ENCODE data around the gene LYZL1. TPM values are rescaled to one million over a fixed set of nuclear protein-coding genes. Genes with fewer than 3 reads are reported as not detected.

LYZL1 gene
- total and polyA plus RNA-seq, 2 of the 8 experiments (the other 6 are each of a cell fraction or from before 2014, with no cell fraction given), result not detected

DNA sequence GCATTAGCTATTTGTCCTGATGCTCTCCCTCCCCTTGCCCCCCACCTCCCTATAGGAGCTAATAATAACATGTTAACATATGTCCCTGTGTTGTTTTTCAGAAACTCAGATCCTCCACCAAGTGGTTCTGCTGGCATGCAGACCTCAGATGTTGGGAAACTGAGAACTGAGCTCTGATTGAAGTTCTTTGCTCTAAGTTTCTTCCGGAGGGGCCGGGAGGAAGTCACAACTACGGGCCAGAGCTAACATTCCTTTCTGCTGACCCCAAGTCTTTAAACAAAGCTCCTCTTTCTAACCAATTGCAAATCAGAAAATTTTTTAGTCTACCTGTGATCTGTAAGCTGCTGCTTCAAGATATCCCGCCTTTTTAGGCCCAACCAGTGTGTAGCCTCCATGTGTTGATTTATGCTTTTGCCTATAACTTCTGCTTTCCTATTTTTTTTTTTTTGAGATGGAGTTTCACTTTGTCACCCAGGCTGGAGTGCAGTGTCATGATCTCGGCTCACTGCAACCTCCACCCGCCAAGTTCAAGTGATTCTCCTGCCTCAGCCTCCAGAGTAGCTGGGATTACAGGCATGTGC lies 66.6 kb downstream of the LYZL1 start:
- no peak overlapping the region for H2BK5ac ChIP-seq (ENCODE audit: low read depth, low read length)
- no peaks in the 10 kb centered on the region for H3K27me3 ChIP-seq (replicated peaks in 1 of 4; ENCODE audit: control insufficient read depth in 3 of 4, extremely low read depth in 1 of 4, insufficient read depth in 3 of 4, low read length in 3 of 4)
- H2BK20ac ChIP-seq (ENCODE audit: low read length), result no peak overlapping the region
- WGBS, 2 experiments (ENCODE audit: extremely low coverage in 1 of 2, insufficient coverage in 1 of 2, insufficient read length in 1 of 2, insufficient replicate concordance in 2 of 2, low coverage in 1 of 2, low lambda C conversion rate in 2 of 2, missing lambda C conversion rate in 1 of 2), result 80% methylated on average over 6 of the region's 6 CpGs; no CpG with 5 or more reads in 1 of the 2 experiments
- no peak overlapping the region for H3K56ac ChIP-seq (replicated peaks; ENCODE audit: insufficient read length, low read depth, low read length)
- H3K79me2 ChIP-seq (ENCODE audit: control insufficient read depth in 1 of 2, insufficient read depth in 2 of 2, low read length in 2 of 2), result no peaks in the 10 kb centered on the region
- H3K4me1 ChIP-seq (replicated peaks in 1 of 4; ENCODE audit: control insufficient read depth in 3 of 4, insufficient read depth in 4 of 4, low read length in 3 of 4), result no peaks in the 10 kb centered on the region; a peak in 1 of 7 replicates
- FAIRE-seq (no peak), DNase-seq (ENCODE audit: low read depth in 1 of 2, low spot score in 2 of 2) (no peak)
- H3K79me1 ChIP-seq (ENCODE audit: low read depth, low read length), result no peaks in the 10 kb centered on the region
- no peak overlapping the region for H4K8ac ChIP-seq (ENCODE audit: extremely low read depth, insufficient read depth, low read length)
- H3K4ac ChIP-seq (replicated peaks; ENCODE audit: insufficient read length, low read depth, low read length), result no peak overlapping the region
- no peak overlapping the region for H2AK5ac ChIP-seq (ENCODE audit: low read depth, low read length)
- H3K23ac ChIP-seq (ENCODE audit: insufficient read length), result no peak overlapping the region
- H2BK15ac ChIP-seq (ENCODE audit: low read length), result no peak overlapping the region
- no peak overlapping the region for H4K91ac ChIP-seq (replicated peaks; ENCODE audit: insufficient read length, low read length)
- H2BK120ac ChIP-seq (replicated peaks; ENCODE audit: low read depth, low read length), result no peak overlapping the region
- no peaks in the 10 kb centered on the region for H3K9me3 ChIP-seq (ENCODE audit: insufficient read depth in 2 of 2, low read depth in 1 of 2, low read length in 1 of 2)
- peak; percentile 59; the same call in 1 of the 2 replicates for TF ChIP-seq E2F6 (IDR thresholded peaks at IDR 0.05)
- no peak for TF ChIP-seq CTBP2 (IDR thresholded peaks at IDR 0.05; ENCODE audit: borderline replicate concordance, insufficient read depth, insufficient read length, low read length)
- no peak for TF ChIP-seq CBX5 (IDR thresholded peaks at IDR 0.05; ENCODE audit: low read depth, low read length)
- peaks cover 2% of the 10 kb centered on the region; the same call in 1 of the 2 replicates for H3K23me2 ChIP-seq (ENCODE audit: low read depth, low read length)
- no peak overlapping the region for H3K14ac ChIP-seq (ENCODE audit: insufficient read length)
- ChIA-PET POLR2A (ENCODE audit: partially characterized antibody) (interaction anchor here (0.6 kb wide), 1 partner anchor 729 kb away, joined by 3 read pairs; no protein-coding TSS in a partner anchor), CTCF (ENCODE audit: partially characterized antibody) (interaction anchor here (0.5 to 1.9 kb wide), 4 partner anchors 15 to 565 kb away, joined by 3 to 4 read pairs (median 4); no protein-coding TSS in a partner anchor)
- H3K4me2 ChIP-seq (ENCODE audit: insufficient read depth in 1 of 2, low read depth in 2 of 2, low read length in 2 of 2), result no peak overlapping the region
- H2BK12ac ChIP-seq (ENCODE audit: low read depth, low read length), result no peak overlapping the region
- no peak overlapping the region for H3K4me3 ChIP-seq (ENCODE audit: extremely low read depth in 1 of 4, insufficient read depth in 2 of 4, low read depth in 3 of 4, low read length in 4 of 4)
- no peak overlapping the region for H4K5ac ChIP-seq (ENCODE audit: insufficient read length, low read depth, low read length)
- no peak overlapping the region for H3K27ac ChIP-seq (ENCODE audit: low read depth, low read length)
- H3K36me3 ChIP-seq (ENCODE audit: control insufficient read depth in 2 of 4, insufficient read depth in 4 of 4, low read length in 3 of 4), result no peaks in the 10 kb centered on the region
- H2AFZ ChIP-seq (ENCODE audit: low read length), result no peak overlapping the region
- H3K9ac ChIP-seq (replicated peaks in 1 of 4; ENCODE audit: extremely low read depth in 1 of 4, low read depth in 3 of 4, low read length in 3 of 4), result no peak overlapping the region
- no peaks in the 10 kb centered on the region for H4K20me1 ChIP-seq (replicated peaks in 1 of 2; ENCODE audit: control insufficient read depth in 1 of 2, insufficient read depth in 2 of 2, low read length in 2 of 2)
- H3K18ac ChIP-seq (ENCODE audit: extremely low read depth, low read length), result no peak overlapping the region

Data from H1 (cell line).